Heart right ventricle (tissue), 16 donors: ENCODE measurements around the gene PRAMEF1. TPM values are rescaled to one million over a fixed set of nuclear protein-coding genes. Genes with fewer than 3 reads are reported as not detected.

Experiments used
- ATAC-seq, 8 donors: fragments of 200-7000 bp; cut with Tn5 transposase; one replicate each; pipeline ENCODE4 v1.9.1; 2020; ENCODE audit warnings: mild to moderate bottlenecking in 8 of 8, moderate library complexity in 8 of 8, moderate number of reproducible peaks in 1 of 8
- DNase-seq, 2 donors: peaks; one replicate each; pipeline ENCODE4 v3.0.0-alpha.2; 2020
- H3K27ac ChIP-seq, 10 donors: fragments of 200-600 bp; sonication (generic) in 2 of 10; one replicate each; pipeline versions ENCODE4 v1.5.0 to v1.8.0; 2020 to 2022; ENCODE audit warnings: mild to moderate bottlenecking in 3 of 10
- H3K27me3 ChIP-seq, 7 donors: fragments of 200-600 bp; one replicate each; pipeline ENCODE4 v1.8.0; 2021 to 2022; ENCODE audit warnings: mild to moderate bottlenecking in 2 of 7
- H3K36me3 ChIP-seq, 9 donors: fragments of 200-600 bp; sonication (generic) in 1 of 9; one replicate each; pipeline versions ENCODE4 v1.5.0 to v1.8.0; 2020 to 2022; ENCODE audit warnings: mild to moderate bottlenecking in 2 of 9
- H3K4me1 ChIP-seq, 9 donors: fragments of 200-600 bp; sonication (generic) in 1 of 9; one replicate each; pipeline versions ENCODE4 v1.5.0 to v1.8.0; 2020 to 2022; ENCODE audit warnings: mild to moderate bottlenecking in 4 of 9
- H3K4me3 ChIP-seq, 10 donors: fragments of 200-600 bp; sonication (generic) in 2 of 10; one replicate each; pipeline versions ENCODE4 v1.5.0 to v1.8.0; 2020 to 2022; ENCODE audit warnings: mild to moderate bottlenecking in 7 of 10, moderate library complexity in 2 of 10
- H3K9me3 ChIP-seq, 11 donors: fragments of 200-600 bp in 10 of 11; sonication (generic) in 2 of 11; one replicate each; pipeline versions ENCODE4 v1.5.0 to v1.8.0; 2013 to 2022; ENCODE audit warnings: mild to moderate bottlenecking in 2 of 11, control low read depth in 1 of 11, moderate library complexity in 1 of 11
- WGBS, 2 donors: extraction: QIAGEN DNeasy Blood & Tissue Kit; methylation state at CpG; one replicate each; pipeline ENCODE4 v1.1.7; 2013; ENCODE audit warnings: inconsistent platforms in 1 of 2; 5-methylcytosine and 5-hydroxymethylcytosine counted together
- intact Hi-C, 10 donors: fragments of 100-400 bp; cut with DNase I; formaldehyde crosslinking; loops; one replicate each; pipeline versions ENCODE4 v1.11.1 to v1.14.2; 2022
- polyA plus RNA-seq, 2 donors: library from polyadenylated mRNA; stranded (reverse); fragments of 200-250 nt; gene quantifications; one replicate each; pipeline ENCODE4 v1.2.3, GENCODE V29; 2013
- total RNA-seq, 10 donors: library from RNA; stranded (reverse); fragmentation: NEBNext Ultra II Directional in 3 of 10; extraction: Animal tissue kit (Norgen Biotek cat#: 25700) in 3 of 10; gene quantifications; one replicate each; pipeline versions ENCODE4 v1.2.1 to v1.2.4, GENCODE V29; 2021 to 2023
- TF ChIP-seq, protein P1 (sequence below), 9 donors: fragments of 200-600 bp; sonication (generic) in 2 of 9; IDR thresholded peaks; one replicate each; pipeline versions ENCODE4 v1.5.0 to v1.8.0; 2021 to 2022; ENCODE audit warnings: antibody characterized with exemption in 9 of 9, mild to moderate bottlenecking in 5 of 9, moderate library complexity in 1 of 9
- donor health status: Arrhythmogenic right ventricular cardiomyopathy.
- donor health status: ischemic (EF 13 %, LVEDD 7.1; RV severe dilation, severe dysfunction).
- donor health status: healthy with polysubstance abuse.
- donor health status: DM: no; HTN: yes; CAD: no.
- donor health status: DM: no; HTN: no; CAD: no.
- donor health status: ischemic (EF 25% LVEDD 6.9; RV normal size, moderate dysfunction).
- donor health status: ischemic (EF 25% LVEDD 5.7; RV mildly dilated, moderate dysfunction).
- donor health status: healthy.
- donor health status: DM: yes; HTN: yes; CAD: no.
- donor health status: Ischemic cardiomyopathy.
- donor health status: ischemic (EF 35%, LVEDD 5.7; RV mildly dilated, moderate dysfunction).
- donor health status: nonischemic (EF 11% LVEDD 7.7; RV severe dilation, severe dysfunction).
- donor health status: DM: yes; HTN: yes; CAD: no.
- donor health status: PGD.
- donor health status: ischemic (EF 29% LVEDD 5.4; RV normal size, mild dysfunction).
- donor health status: nonischemic (EF 23%, LVEDD 6.1; RV moderate dilation, normal function).

PRAMEF1 gene
- total and polyA plus RNA-seq, 12 donors, result not detected

DNA sequence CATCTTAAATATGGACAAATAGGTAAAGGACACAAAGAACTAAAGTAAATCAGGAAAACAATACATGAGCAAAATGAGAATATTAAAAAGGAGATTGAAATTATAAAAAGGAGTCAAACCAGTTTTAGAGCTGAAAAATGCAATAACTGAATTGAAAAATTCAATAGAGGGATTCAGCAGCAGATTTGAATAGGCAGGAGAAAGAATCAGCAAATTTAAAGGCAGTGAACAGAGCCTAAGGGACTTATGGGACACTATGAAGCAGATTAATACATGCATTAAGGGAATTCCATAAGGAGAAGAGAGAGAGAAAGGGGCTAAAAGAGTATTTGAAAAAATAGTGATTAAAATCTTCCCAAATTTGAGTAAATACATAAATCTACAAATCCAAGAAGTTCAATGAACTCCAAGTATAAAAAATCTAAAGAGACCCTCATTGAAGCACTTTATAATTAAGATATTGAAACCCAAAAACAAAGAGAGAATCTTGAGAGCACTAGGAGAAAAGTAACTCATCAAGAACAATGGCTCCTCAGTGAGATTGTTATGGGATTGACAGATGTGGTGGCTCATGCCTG lies 42.3 kb upstream of the PRAMEF1 start:
- no peak for ATAC-seq
- DNase-seq, result no peak
- Histone ChIP-seq H3K4me1 (no peaks in the 10 kb centered on the region), H3K4me3 (no peak overlapping the region), H3K36me3 (no peaks in the 10 kb centered on the region), H3K27me3 (peaks cover 0 to 45% (median 7%) of the 10 kb centered on the region in 7 donors), H3K9me3 (peaks cover 0 to 38% (median 25%) of the 10 kb centered on the region in 11 donors), H3K27ac (no peak overlapping the region)
- TF ChIP-seq, protein P1, sequence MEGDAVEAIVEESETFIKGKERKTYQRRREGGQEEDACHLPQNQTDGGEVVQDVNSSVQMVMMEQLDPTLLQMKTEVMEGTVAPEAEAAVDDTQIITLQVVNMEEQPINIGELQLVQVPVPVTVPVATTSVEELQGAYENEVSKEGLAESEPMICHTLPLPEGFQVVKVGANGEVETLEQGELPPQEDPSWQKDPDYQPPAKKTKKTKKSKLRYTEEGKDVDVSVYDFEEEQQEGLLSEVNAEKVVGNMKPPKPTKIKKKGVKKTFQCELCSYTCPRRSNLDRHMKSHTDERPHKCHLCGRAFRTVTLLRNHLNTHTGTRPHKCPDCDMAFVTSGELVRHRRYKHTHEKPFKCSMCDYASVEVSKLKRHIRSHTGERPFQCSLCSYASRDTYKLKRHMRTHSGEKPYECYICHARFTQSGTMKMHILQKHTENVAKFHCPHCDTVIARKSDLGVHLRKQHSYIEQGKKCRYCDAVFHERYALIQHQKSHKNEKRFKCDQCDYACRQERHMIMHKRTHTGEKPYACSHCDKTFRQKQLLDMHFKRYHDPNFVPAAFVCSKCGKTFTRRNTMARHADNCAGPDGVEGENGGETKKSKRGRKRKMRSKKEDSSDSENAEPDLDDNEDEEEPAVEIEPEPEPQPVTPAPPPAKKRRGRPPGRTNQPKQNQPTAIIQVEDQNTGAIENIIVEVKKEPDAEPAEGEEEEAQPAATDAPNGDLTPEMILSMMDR (IDR thresholded peaks at IDR 0.05), result no peak
- intact Hi-C loops, result no loop called here

DNA sequence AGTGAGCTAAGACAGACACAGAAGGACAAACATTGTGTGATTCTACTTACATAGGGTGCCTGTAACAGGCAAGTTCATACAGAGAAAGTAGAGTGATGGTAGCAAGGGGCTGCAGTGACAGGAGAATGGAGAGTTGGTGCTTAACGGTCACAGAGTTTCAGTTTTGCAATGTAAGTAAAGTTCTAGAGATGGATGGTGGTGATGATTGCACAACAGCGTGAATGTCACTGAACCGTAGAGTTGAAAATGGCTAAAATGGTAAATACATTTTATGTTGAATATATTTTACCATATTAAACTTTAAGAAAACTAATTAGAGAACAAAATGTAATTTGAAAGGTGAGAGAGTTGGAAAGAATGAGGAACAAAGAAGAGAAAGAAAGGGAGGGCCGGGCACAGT lies 36.5 kb upstream of the PRAMEF1 start:
- H3K27ac ChIP-seq, result no peak overlapping the region
- 82 to 85% methylated on average over 4 of the region's 4 CpGs for WGBS, 2 donors
- peaks cover 0 to 13% (median 7%) of the 10 kb centered on the region in 11 donors for H3K9me3 ChIP-seq
- no peak for ATAC-seq
- H3K4me1 ChIP-seq, result no peaks in the 10 kb centered on the region
- DNase-seq, result no peak
- TF ChIP-seq, protein P1 (IDR thresholded peaks at IDR 0.05), result no peak
- H3K36me3 ChIP-seq, result no peaks in the 10 kb centered on the region
- H3K4me3 ChIP-seq, result no peak overlapping the region
- peaks cover 0 to 55% (median 19%) of the 10 kb centered on the region in 7 donors for H3K27me3 ChIP-seq
- intact Hi-C loops, result no loop called here

DNA sequence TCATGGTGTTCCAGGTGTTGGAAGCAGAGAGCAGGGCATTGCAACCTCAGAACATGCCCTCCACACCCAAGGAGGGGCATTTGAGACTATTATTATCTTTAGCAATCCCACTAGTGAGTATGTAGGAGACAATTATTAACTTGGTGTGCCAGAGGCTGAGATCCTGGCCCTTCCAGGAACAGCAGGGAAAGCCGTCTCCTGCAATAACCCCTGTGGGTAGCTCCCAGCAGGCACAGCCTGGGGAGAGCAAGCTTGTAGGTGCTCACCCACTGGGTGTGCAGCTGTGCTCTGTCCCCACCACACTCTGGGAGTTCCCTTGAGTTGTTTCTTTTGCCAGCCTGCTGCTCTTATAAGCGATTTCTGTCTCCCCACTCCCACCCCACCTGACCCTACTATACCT lies 34.9 kb upstream of the PRAMEF1 start:
- TF ChIP-seq, protein P1 (IDR thresholded peaks at IDR 0.05), result no peak
- no peaks in the 10 kb centered on the region for H3K9me3 ChIP-seq
- H3K27me3 ChIP-seq, result peaks cover 0 to 51% (median 22%) of the 10 kb centered on the region in 7 donors
- H3K4me1 ChIP-seq, result no peaks in the 10 kb centered on the region
- H3K36me3 ChIP-seq, result no peaks in the 10 kb centered on the region
- H3K4me3 ChIP-seq, result no peak overlapping the region
- no peak for DNase-seq
- no peak overlapping the region for H3K27ac ChIP-seq
- 51 to 54% methylated on average over 2 of the region's 2 CpGs for WGBS, 2 donors
- intact Hi-C loops, result no loop called here
- no peak for ATAC-seq

DNA sequence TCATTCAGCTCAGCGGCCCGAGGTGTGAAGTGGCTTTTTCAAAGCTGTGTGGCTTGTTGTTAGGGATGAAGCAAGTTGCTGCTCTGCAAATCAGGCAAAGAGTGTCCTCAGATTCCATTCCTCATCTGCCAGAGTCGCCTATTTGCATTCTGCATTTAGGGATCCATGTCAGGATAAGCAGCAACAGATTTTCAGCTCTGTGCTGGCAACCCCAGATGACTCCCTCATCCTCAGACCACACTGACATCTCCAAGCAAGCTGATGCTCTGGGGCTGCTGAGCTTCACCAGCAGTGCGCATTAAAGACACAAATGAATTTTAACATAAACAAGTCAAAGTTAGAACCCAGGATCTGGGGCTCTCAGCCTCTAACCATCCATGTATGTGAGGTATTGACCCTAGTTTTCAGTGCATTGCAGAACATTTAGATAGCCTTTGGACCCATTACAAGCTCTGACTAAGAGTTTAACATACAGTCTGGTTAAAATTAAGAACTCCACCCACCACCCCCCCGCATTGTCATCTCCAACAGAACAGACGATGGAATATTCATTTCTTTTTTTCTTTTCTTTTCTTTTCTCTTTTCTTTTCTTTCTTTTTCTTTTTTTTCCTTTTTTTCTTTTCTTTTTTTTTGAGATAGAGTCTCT lies 34.3 kb upstream of the PRAMEF1 start:
- H3K4me1 ChIP-seq, result no peaks in the 10 kb centered on the region
- no peak overlapping the region for H3K4me3 ChIP-seq
- ATAC-seq (no peak), DNase-seq (no peak)
- H3K9me3 ChIP-seq, result no peaks in the 10 kb centered on the region
- H3K27ac ChIP-seq, result no peak overlapping the region
- H3K36me3 ChIP-seq, result no peaks in the 10 kb centered on the region
- TF ChIP-seq, protein P1 (IDR thresholded peaks at IDR 0.05), result no peak
- intact Hi-C loops, result no loop called here
- WGBS, 2 donors, result 73 to 79% methylated on average over 6 of the region's 6 CpGs
- H3K27me3 ChIP-seq, result peaks cover 0 to 50% (median 22%) of the 10 kb centered on the region in 7 donors
